HG02571 (cell line): ENCODE data around the gene KRTAP29-1.
"Not testable (repeated sequence)": the region's sequence is repeated elsewhere in the genome, so short reads cannot be mapped to it uniquely, and the experiment has no call there.

Experiments used
- ATAC-seq: cut with Tn5 transposase; IDR thresholded peaks from one replicate; pipeline ENCODE4 v1.9.1; 2021; ENCODE audit warnings: mild to moderate bottlenecking, moderate library complexity; ENCODE audit not compliant: unreplicated experiment

KRTAP29-1 gene

GRCh38 chr17:41301916-41302901 is at the start of gene KRTAP29-1:
KRTAP29-1 (minus strand) TSS chr17:41302851; CDS start chr17:41302851, 0 bp downstream.
- ATAC-seq: no peak

- no peak for ATAC-seq
Measured at GRCh38 chr17:41351177-41351576, 48.5 kb upstream of the KRTAP29-1 start.

- not testable (repeated sequence) for ATAC-seq
Measured at GRCh38 chr17:41350381-41350878, 47.8 kb upstream of the KRTAP29-1 start, which contains the start of gene KRT33A. KRT33A (minus strand) TSS chr17:41350828; CDS start chr17:41350767, 61 bp downstream.

- no peak for ATAC-seq
Measured at GRCh38 chr17:41347869-41348760, 45.5 kb upstream of the KRTAP29-1 start.

- not testable (repeated sequence) for ATAC-seq
Measured at GRCh38 chr17:41346421-41346820, 43.8 kb upstream of the KRTAP29-1 start.

- no peak for ATAC-seq
Measured at GRCh38 chr17:41345992-41346391, 43.3 kb upstream of the KRTAP29-1 start.

- no peak for ATAC-seq
Measured at GRCh38 chr17:41343029-41343428, 40.4 kb upstream of the KRTAP29-1 start.

GRCh38 chr17:41340934-41341861 is 38.5 kb upstream of the KRTAP29-1 start:
- ATAC-seq: no peak

GRCh38 chr17:41340494-41340893 is 37.8 kb upstream of the KRTAP29-1 start:
- no peak for ATAC-seq

GRCh38 chr17:41339571-41340172 is 37.0 kb upstream of the KRTAP29-1 start:
- ATAC-seq: no peak

GRCh38 chr17:41338961-41339485 is 36.4 kb upstream of the KRTAP29-1 start:
- no peak for ATAC-seq

- ATAC-seq: no peak
Measured at GRCh38 chr17:41335747-41336146, 33.1 kb upstream of the KRTAP29-1 start.

GRCh38 chr17:41334385-41335305 is 32.0 kb upstream of the KRTAP29-1 start:
- ATAC-seq: no peak

GRCh38 chr17:41333836-41334235 is 31.2 kb upstream of the KRTAP29-1 start:
- no peak for ATAC-seq

GRCh38 chr17:41333098-41333497 is 30.4 kb upstream of the KRTAP29-1 start:
- no peak for ATAC-seq

GRCh38 chr17:41332239-41332638 is 29.6 kb upstream of the KRTAP29-1 start:
- ATAC-seq: no peak

GRCh38 chr17:41331606-41332005 is 29.0 kb upstream of the KRTAP29-1 start:
- ATAC-seq: no peak

- no peak for ATAC-seq
Measured at GRCh38 chr17:41329279-41329948, 26.8 kb upstream of the KRTAP29-1 start.
